Common myeloid progenitor, CD34-positive (primary cell): ENCODE results near the gene TRABD2A.
A peak's percentile ranks its signal among the peaks of the same experiment; 100 is the strongest.
"Not testable (repeated sequence)": the region's sequence is repeated elsewhere in the genome, so short reads cannot be mapped to it uniquely, and the experiment has no call there.

Experiments used
- CTCF ChIA-PET: fragments of 350-600 bp; sonication (Branson Sonifier 250); formaldehyde crosslinking; loops from one replicate; lab custom pipeline; 2021; ENCODE audit warnings: antibody characterized with exemption; lab: Charles Lee
- POLR2A ChIA-PET: fragments of 350-600 bp; sonication (Branson Sonifier 250); formaldehyde crosslinking; loops from one replicate; lab custom pipeline; 2021; ENCODE audit warnings: antibody characterized with exemption; lab: Charles Lee
- DNase-seq, 3 donors: peaks; one replicate each; pipeline versions ENCODE4 v3.0.0 to v3.0.0-alpha.2; 2013
- H3K27ac ChIP-seq, 2 experiments: 1 replicate in 1 of 2; 2 replicates in 1 of 2; pipeline ENCODE4 v1.7.0; 2013; ENCODE audit warnings: inconsistent platforms in 2 of 2, low read length in 2 of 2, mild to moderate bottlenecking in 2 of 2, low read depth in 1 of 2, moderate library complexity in 1 of 2; ENCODE audit not compliant: severe bottlenecking in 2 of 2, insufficient read depth in 1 of 2, poor library complexity in 1 of 2
- H3K27me3 ChIP-seq, 5 experiments: replicated peaks in 2 of 5; 1 replicate in 3 of 5; 2 replicates in 2 of 5; pipeline versions ENCODE4 v1.6.1 to v1.7.0; 2013; ENCODE audit warnings: low read length in 4 of 5, mild to moderate bottlenecking in 2 of 5, moderate library complexity in 2 of 5, inconsistent platforms in 1 of 5; ENCODE audit not compliant: insufficient read depth in 5 of 5, control insufficient read depth in 4 of 5
- H3K36me3 ChIP-seq, 4 experiments: 1 replicate in 2 of 4; 2 replicates in 2 of 4; pipeline versions ENCODE4 v1.6.1 to v1.7.0; 2013; ENCODE audit warnings: low read length in 3 of 4, control low read depth in 1 of 4, mild to moderate bottlenecking in 1 of 4; ENCODE audit not compliant: control insufficient read depth in 4 of 4, insufficient read depth in 4 of 4
- H3K4me1 ChIP-seq, 4 experiments: 1 replicate in 3 of 4; 2 replicates in 1 of 4; pipeline versions ENCODE4 v1.6.1 to v1.7.1; 2013; ENCODE audit warnings: low read length in 3 of 4, mild to moderate bottlenecking in 3 of 4, control low read depth in 1 of 4, inconsistent platforms in 1 of 4, moderate library complexity in 1 of 4; ENCODE audit not compliant: control insufficient read depth in 4 of 4, insufficient read depth in 4 of 4; ENCODE audit errors: control extremely low read depth in 1 of 4
- H3K4me3 ChIP-seq, 7 experiments: 1 replicate in 4 of 7; 2 replicates in 3 of 7; pipeline versions ENCODE4 v1.5.1 to v1.7.0; 2013; ENCODE audit warnings: mild to moderate bottlenecking in 7 of 7, low read length in 6 of 7, moderate library complexity in 6 of 7, inconsistent platforms in 2 of 7, low read depth in 2 of 7, control low read depth in 1 of 7; ENCODE audit not compliant: insufficient read depth in 4 of 7, control insufficient read depth in 1 of 7; ENCODE audit errors: extremely low read depth in 1 of 7
- H3K9me3 ChIP-seq, 5 experiments: 1 replicate in 4 of 5; 2 replicates in 1 of 5; pipeline versions ENCODE4 v1.6.1 to v1.7.1; 2013; ENCODE audit warnings: low read length in 4 of 5, mild to moderate bottlenecking in 2 of 5, inconsistent platforms in 1 of 5, low read depth in 1 of 5, moderate library complexity in 1 of 5; ENCODE audit not compliant: control insufficient read depth in 4 of 5, insufficient read depth in 2 of 5; ENCODE audit errors: control extremely low read depth in 1 of 5
- WGBS: methylation state at CpG from one replicate; pipeline ENCODE4 v1.1.5; 2013; ENCODE audit not compliant: insufficient coverage; 5-methylcytosine and 5-hydroxymethylcytosine counted together

The TRABD2A gene

GRCh38 chr2:84923009-84923408, 42.1 kb upstream of the TRABD2A start:
- H3K4me1 ChIP-seq = peaks cover 0 to 30% (median 24%) of the 10 kb centered on the region in 4 experiments

GRCh38 chr2:84919885-84920580, 39.1 kb upstream of the TRABD2A start:
- H3K4me1 ChIP-seq = peaks cover 0 to 14% (median 11%) of the 10 kb centered on the region in 4 experiments
- H3K36me3 ChIP-seq = no peaks in the 10 kb centered on the region
- peak in 1 of 3 donors; percentile 30 for DNase-seq
- no peak overlapping the region for H3K27ac ChIP-seq
- H3K27me3 ChIP-seq = no peaks in the 10 kb centered on the region
- ChIA-PET POLR2A (interaction anchor here (0.9 to 1.1 kb wide), 2 partner anchors 13 to 15 kb away, joined by 3 read pairs; partner anchors contain the start of gene TMSB10), CTCF (interaction anchor here (0.7 to 3.3 kb wide), 4 partner anchors 12 to 95 kb away, joined by 3 to 9 read pairs (median 4); no protein-coding TSS in a partner anchor)
- no peaks in the 10 kb centered on the region for H3K9me3 ChIP-seq
- WGBS = 85% methylated on average over 7 of the region's 7 CpGs
- peak overlapping the region in 1 of 7 experiments; percentile 10 for H3K4me3 ChIP-seq

More at GRCh38 chr2:84923009-84923408, 42.1 kb upstream of the TRABD2A start:
- no peak overlapping the region for H3K27ac ChIP-seq
- DNase-seq = no peak
- ChIA-PET POLR2A (no interaction called here), CTCF (interaction anchor here (1.0 to 1.7 kb wide), 3 partner anchors 17 to 377 kb away, joined by 3 to 5 read pairs (median 3); partner anchors contain the start of gene TMSB10)
- no peaks in the 10 kb centered on the region for H3K36me3 ChIP-seq
- no peak overlapping the region for H3K4me3 ChIP-seq
- H3K9me3 ChIP-seq = no peaks in the 10 kb centered on the region
- H3K27me3 ChIP-seq = no peaks in the 10 kb centered on the region

DNA sequence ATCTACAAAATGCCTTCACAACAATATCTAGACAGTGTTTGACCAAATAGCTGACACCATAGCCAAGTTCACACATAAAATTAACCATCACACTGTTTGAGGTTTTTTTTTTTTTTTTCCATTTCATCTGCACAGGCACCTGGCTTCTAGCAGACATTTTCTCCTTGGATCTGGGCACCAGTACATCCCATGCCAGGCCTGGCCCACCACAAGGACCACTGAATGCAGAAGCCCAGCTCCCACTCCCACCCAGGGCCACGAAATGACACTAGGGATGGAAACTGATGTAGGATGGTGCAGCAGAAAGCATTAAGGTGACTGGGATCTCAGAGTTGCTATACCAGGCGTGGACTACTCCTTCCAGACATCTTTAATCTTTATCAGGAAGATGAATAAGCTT, 37.5 kb upstream of the TRABD2A start:
- POLR2A ChIA-PET = interaction anchor here (0.6 kb wide), 1 partner anchor 1117 kb away, joined by 6 read pairs; no protein-coding TSS in a partner anchor
- CTCF ChIA-PET = interaction anchor here (1.1 to 3.3 kb wide), 3 partner anchors 12 to 96 kb away, joined by 3 to 9 read pairs (median 4); no protein-coding TSS in a partner anchor
- Histone ChIP-seq H3K27ac (no peak overlapping the region), H3K27me3 (no peaks in the 10 kb centered on the region), H3K9me3 (no peaks in the 10 kb centered on the region), H3K4me1 (peaks cover 0 to 6% (median 4%) of the 10 kb centered on the region in 4 experiments), H3K36me3 (no peaks in the 10 kb centered on the region), H3K4me3 (no peak overlapping the region)
- DNase-seq = no peak
- WGBS = 100% methylated on average over 2 of the region's 2 CpGs

DNA sequence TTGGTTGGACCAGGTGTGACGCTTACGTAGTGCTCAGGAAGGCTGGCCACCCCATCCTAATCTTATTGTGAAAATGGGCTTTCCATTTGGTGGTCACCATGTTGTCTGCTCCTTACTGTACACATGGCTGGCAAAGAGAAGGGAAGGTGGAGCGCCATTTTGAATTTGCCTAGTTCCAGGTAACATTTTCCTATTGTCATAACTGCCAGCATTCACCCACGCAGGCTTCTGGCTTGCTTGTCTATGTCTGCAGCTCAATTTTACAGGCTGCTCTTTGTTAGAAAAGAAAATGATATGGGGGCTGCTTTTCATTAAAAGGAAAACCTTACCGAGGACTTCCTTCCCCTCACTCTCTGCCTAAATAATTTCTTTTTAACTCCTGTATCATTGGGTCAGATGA, 36.9 kb upstream of the TRABD2A start:
- 100% methylated on average over 1 of the region's 5 CpGs for WGBS
- CTCF ChIA-PET = interaction anchor here (1.1 kb wide), 1 partner anchor 12 kb away, joined by 3 read pairs; no protein-coding TSS in a partner anchor
- POLR2A ChIA-PET = interaction anchor here (0.6 to 1.0 kb wide), 2 partner anchors 12 to 1118 kb away, joined by 6 to 7 read pairs; no protein-coding TSS in a partner anchor
- not testable (repeated sequence) for H3K27ac ChIP-seq, H3K36me3 ChIP-seq, H3K4me1 ChIP-seq, H3K9me3 ChIP-seq, H3K4me3 ChIP-seq, H3K27me3 ChIP-seq, DNase-seq

GRCh38 chr2:84915675-84916074, 34.8 kb upstream of the TRABD2A start:
- H3K4me3 ChIP-seq, H3K36me3 ChIP-seq, H3K9me3 ChIP-seq, H3K27ac ChIP-seq, DNase-seq, H3K27me3 ChIP-seq, CTCF ChIA-PET, POLR2A ChIA-PET: not testable (repeated sequence)
- peaks cover 0 to 11% (median 6%) of the 10 kb centered on the region in 4 experiments for H3K4me1 ChIP-seq
- 93% methylated on average over 12 of the region's 24 CpGs for WGBS

- CTCF ChIA-PET = interaction anchor here (3.6 kb wide), 1 partner anchor 12 kb away, joined by 17 read pairs; no protein-coding TSS in a partner anchor
- no peak overlapping the region for H3K4me3 ChIP-seq
- no peaks in the 10 kb centered on the region for H3K9me3 ChIP-seq
- POLR2A ChIA-PET = no interaction called here
- H3K27ac ChIP-seq = no peak overlapping the region
- WGBS = 100% methylated on average over 2 of the region's 6 CpGs
- DNase-seq = no peak
- no peaks in the 10 kb centered on the region for H3K36me3 ChIP-seq
- H3K4me1 ChIP-seq = peaks cover 0 to 8% (median 5%) of the 10 kb centered on the region in 4 experiments
- H3K27me3 ChIP-seq = no peaks in the 10 kb centered on the region
Observed at GRCh38 chr2:84914334-84914733, 33.5 kb upstream of the TRABD2A start.

GRCh38 chr2:84912984-84913383, 32.1 kb upstream of the TRABD2A start:
- H3K27me3 ChIP-seq = no peaks in the 10 kb centered on the region
- H3K36me3 ChIP-seq = no peaks in the 10 kb centered on the region
- DNase-seq = no peak
- ChIA-PET POLR2A (interaction anchor here (0.7 kb wide), 1 partner anchor 42 kb away, joined by 5 read pairs; no protein-coding TSS in a partner anchor), CTCF (interaction anchor here (1.0 to 3.6 kb wide), 3 partner anchors 13 to 34 kb away, joined by 3 to 17 read pairs (median 3); no protein-coding TSS in a partner anchor)
- WGBS = 100% methylated on average over 4 of the region's 4 CpGs
- H3K4me1 ChIP-seq = peaks cover 0 to 12% (median 8%) of the 10 kb centered on the region in 4 experiments
- H3K9me3 ChIP-seq = no peaks in the 10 kb centered on the region
- no peak overlapping the region for H3K27ac ChIP-seq
- H3K4me3 ChIP-seq = no peak overlapping the region
